ENCODE results near the gene OPHN1.

GRCh38 chrX:68419975-68420374 is 13.3 kb downstream of the OPHN1 start:
- no peak for TF ChIP-seq SIN3A (IDR thresholded peaks at IDR 0.05; ENCODE audit: borderline replicate concordance, insufficient read depth, low read length)
- no peak for TF ChIP-seq POLR2AphosphoS5 (IDR thresholded peaks at IDR 0.05; ENCODE audit: low read depth, low read length)
- no peak for TF ChIP-seq TAF1 (IDR thresholded peaks at IDR 0.05; ENCODE audit: borderline replicate concordance, insufficient read depth, low read length)
- no peak for TF ChIP-seq REST (IDR thresholded peaks at IDR 0.05; ENCODE audit: insufficient read depth in 1 of 2, low read depth in 2 of 2, low read length in 2 of 2)
- TF ChIP-seq FOXP2 (optimal IDR thresholded peaks at IDR 0.05; ENCODE audit: borderline replicate concordance, extremely low read depth, extremely low read length, insufficient read depth): no peak
